NCI-H774 (cell line): ENCODE results near the gene NDUFA6.
A peak's percentile ranks its signal among the peaks of the same experiment; 100 is the strongest.
"Not testable (repeated sequence)": the region's sequence is repeated elsewhere in the genome, so short reads cannot be mapped to it uniquely, and the experiment has no call there.

Source experiments
- DNase-seq: peaks from one replicate; lab custom pipeline; 2025; lab: John Stamatoyannopoulos, UW

The NDUFA6 gene

DNA sequence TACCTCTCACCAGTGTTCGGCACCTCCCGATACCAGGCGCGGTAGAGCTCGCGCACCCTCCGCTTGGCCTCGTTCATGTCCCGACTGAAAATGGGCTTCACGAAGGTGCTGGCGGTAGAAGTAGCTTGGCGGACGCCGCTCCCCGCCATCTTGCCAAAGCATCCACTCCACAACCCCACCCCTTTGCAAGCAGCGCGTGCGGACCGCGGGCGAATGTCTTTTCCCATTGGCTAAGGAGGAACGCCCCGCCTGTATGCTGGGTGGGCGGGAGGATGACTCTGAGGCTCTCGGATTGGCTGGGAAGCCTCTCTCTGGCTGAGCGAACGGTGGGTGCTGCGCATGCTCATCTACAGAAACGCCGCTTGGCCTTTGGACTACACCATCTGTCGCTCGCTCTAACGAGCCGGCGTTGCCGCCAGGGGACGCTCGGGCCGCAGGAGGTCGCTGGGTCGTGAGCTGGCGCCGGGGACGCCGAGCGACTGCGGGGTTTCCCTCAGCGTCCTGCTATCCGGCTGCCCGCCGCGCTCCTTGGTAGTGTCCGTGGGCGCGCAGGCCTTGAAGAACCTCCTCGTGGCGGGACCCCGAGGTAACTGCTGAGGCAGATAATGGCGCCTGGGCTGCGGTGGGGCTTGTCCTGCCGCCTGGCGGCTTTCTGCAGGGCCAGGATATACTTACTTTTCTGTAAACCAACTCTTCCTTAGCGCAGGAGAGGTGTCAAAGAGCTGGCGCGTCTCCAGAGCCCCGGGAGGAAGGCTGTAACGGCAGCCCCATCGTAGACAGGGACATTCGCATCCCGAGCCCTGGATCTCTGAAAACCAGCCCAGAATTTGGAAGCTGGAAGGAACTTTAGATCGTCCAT is at the start of gene NDUFA6:
Gene NDUFA6, minus strand, starts transcription at position 177 of the 859 bp plus-strand sequence. Its CDS starts 28 bp downstream, at position 149.
- DNase-seq, result peak; percentile 94

DNA sequence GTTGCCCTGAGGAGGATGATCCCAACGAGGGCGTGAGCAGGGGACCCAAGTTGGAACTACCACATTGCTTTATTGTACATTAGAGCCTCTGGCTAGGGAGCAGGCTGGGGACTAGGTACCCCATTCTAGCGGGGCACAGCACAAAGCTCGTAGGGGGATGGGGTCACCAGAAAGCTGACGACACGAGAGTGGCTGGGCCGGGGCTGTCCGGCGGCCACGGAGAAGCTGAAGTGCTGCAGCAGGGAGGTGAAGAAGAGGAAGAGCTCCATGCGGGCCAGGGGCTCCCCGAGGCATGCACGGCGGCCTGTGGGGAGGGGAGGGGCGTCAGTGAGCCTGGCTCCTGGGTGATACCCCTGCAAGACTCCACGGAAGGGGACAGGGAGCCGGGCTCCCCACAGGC is 49.6 kb upstream of the NDUFA6 start:
- not testable (repeated sequence) for DNase-seq

DNA sequence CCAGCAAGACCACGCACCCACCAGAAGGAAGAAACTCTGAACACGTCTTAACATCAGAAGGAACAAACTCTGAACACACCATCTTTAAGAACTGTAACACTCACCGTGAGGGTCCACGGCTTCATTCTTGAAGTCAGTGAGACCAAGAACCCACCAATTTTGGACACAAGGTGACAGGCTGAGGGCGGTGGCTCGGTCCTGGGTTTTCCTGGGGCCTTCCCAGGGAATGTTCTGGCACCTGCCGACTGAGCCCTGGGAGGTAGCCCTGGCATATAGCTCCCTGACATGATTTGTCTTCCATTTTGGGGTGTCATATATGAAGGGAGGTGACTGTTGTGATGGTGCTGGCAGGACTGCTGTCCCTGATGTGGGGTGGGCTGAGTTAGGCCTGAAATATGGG is 48.9 kb upstream of the NDUFA6 start:
- not testable (repeated sequence) for DNase-seq

DNA sequence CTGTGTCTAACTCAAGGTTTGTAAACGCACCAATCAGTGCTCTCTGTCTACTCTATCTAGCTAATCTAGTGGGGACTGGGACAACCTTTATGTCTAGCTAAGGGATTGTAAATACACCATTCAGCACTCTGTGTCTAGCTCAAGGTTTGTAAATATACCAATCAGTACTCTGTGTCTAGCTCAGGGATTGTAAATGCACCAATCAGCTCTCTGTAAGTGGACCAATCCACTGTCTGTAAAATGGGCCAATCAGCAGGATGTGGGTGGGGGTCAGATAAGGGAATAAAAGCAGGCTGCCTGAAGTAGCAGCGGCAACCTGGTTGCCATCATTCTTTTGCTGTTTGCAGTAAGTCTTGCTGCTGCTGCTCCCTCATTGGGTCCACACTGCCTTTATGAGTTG is 48.4 kb upstream of the NDUFA6 start:
- no peak for DNase-seq

DNA sequence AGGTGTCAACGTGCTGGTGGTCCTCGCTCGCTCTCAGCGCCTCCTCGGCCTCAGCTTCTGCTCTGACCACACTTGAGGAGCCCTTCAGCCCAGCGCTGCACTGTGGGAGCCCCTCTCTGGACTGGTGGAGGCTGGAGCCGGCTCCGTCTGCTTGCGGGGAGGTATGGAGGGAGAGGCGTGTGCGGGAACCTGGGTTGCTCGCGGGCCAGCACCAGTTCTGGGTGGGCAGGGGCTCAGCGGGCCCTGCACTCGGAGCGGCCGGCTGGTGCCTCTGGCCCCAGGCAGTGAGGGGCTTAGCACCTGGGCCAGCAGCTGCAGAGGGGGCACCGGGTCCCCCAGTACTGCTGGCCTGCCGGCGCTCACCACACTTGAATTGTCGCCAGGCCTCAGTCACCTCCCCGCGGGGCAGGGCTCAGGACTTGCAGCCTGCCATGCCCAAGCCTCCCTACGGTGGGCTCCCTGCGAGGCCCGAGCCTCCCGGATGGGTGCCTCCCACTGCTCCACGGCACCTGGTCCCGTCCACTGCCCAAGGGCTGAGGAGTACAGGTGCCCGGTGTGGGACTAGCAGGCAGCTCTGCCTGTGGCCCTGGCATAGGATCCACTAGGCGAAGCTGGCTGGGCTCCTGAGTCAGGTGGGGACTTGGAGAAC is 47.7 kb upstream of the NDUFA6 start:
- no peak for DNase-seq

DNA sequence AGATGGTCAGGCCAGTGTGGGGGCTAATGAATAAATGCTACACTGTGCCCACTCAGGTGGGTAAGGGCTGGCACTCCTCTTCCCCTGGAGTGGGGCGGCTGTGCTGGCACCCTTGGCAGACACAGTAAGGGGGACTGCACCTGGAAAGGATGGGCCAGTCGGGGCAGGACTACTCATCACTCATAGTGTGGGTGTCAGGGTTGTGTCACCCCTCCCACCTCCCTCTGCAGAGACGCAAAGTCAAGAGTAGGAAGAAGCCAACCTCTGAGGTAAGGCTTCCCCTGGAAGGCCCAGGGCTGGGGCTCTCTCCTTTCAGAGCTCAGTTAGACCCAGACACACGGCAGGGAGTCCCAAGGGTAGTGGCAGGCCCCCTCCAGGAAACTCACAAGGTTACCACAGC is 45.1 kb upstream of the NDUFA6 start:
- DNase-seq, result not testable (repeated sequence)

DNA sequence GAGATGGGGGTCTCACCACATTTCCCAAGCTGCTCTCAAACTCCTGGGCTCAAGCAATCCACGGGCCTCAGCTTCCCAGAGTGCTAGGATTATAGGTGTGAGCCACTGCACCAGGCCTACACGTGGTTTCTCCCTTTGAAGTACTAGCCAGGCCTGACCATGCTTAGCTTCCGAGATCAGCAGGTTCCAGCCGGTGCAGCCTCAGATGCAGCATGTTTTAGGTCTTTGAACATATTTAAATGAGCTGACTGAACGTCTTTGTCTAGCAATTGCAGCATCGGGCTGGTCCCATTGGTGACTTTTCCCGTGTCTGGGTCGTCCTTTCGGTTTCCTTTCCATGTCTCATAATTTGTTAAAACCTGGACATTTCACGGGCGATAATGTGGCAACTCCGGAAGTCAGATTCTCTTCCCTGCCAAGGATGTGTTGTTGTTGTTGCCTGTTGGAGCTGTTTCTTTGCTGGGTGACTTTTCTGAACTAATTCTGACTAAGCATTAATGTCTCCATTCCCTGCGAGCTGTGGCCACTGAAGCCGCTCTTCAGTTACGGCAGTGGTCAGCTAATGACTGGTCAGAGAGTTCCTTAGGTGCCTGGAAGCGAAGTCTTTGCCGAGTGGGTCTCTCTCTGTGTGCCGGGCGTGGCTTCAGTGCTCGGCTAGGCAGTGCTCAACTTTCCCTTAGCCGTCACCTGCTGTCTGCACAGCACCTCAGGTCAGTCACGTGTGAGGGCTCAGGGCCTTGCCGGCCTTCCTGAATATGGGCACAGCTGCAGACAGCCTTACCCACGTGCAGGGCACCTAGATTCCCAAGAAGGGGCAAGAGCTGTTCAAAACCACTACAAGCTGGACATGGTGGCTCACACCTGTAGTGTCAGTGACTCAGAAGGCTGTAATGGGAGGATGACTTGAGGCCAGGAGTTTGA is 43.8 kb upstream of the NDUFA6 start:
- DNase-seq, result no peak

DNA sequence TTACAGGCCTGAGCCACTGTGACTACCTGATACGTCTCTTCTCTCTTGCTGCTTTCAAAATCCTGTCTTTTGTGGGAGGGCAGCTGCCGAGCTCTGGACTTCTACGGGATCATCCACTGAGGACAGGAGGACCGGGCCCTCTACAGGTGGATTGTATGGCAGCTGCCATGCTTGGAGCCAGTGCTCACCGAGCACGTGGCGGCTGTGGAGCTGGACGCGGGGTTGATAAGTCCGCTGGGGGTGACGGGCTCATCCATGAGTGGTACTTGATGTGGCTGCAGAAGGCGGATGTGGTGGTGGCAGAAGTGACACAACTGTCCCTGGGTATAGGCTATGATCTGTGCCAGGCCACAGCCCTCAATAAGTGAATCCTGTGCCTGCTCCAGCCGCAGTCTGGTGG is 41.9 kb upstream of the NDUFA6 start:
- DNase-seq, result no peak

DNA sequence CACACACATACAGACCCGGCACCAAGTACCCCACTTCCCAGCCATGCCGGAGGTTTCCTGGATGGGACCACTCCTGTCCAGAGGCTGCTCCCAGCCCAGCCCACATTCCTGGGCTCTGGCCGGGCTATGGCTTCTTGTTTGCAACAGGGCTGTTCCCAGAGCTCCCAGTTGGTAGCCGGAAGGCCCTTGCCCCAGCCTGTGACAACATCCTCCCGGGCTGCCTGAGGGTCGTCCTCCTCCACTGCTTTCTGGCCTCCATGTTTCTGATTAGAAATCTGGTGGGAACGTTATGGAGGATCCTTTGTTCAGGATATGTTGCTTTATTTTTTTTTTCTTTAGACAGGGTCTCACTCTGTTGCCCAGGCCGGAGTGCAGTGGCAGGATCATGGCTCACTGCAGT is 41.0 kb upstream of the NDUFA6 start:
- DNase-seq, result no peak

DNA sequence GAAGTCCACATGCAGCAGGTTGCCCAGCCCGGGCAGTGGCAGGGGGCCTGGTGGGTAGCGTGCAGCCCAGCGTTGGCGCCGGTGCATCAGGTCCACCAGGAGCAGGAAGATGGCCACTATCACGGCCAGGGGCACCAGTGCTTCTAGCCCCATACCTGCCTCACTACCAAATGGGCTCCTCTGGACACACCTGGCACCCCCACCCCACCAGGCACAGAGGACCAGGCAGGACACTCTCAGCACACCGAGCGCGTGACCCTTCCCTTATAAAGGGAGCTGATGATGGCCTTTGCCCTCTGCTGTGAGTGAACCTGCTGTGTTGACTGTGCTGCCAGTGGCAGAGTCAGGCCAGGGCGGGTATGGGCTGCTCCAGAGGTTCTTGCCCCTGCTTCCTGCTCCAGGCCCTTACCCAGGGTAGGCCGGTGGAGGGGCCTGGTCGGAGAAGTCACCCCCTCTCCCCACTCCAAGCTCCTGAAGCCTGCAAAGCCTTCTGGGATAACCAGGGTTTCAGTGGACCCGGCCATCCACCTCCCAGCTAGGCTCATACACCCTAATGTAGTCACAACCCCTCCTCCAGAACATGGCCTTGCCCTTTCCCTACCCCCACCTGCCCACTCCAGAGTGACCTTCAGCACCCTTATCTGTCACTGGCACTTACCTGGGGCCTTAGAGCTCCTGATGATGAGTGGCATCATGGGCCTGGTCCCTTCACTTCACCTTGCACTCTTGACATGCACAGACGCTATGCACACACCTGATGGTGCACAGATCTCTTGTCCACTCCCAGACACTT is 40.3 kb upstream of the NDUFA6 start, which contains the start of gene CYP2D6:
Gene CYP2D6, minus strand, starts transcription at position 172 of the 793 bp plus-strand sequence. Its CDS starts 19 bp downstream, at position 153.
- DNase-seq, result not testable (repeated sequence)

DNA sequence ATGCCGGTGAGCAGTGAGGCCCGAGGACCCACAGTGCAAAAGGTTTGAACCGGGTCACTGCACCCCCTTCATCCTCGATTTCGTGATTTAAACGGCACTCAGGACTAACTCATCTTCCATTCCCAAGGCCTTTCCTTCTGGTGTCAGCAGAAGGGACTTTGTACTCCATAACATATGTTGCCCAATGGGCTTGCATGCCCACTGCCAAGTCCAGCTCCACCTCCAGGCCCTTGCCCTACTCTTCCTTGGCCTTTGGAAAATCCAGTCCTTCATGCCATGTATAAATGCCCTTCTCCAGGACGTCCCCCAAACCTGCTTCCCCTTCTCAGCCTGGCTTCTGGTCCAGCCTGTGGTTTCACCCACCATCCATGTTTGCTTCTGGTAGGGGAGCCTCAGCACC is 39.6 kb upstream of the NDUFA6 start:
- not testable (repeated sequence) for DNase-seq

DNA sequence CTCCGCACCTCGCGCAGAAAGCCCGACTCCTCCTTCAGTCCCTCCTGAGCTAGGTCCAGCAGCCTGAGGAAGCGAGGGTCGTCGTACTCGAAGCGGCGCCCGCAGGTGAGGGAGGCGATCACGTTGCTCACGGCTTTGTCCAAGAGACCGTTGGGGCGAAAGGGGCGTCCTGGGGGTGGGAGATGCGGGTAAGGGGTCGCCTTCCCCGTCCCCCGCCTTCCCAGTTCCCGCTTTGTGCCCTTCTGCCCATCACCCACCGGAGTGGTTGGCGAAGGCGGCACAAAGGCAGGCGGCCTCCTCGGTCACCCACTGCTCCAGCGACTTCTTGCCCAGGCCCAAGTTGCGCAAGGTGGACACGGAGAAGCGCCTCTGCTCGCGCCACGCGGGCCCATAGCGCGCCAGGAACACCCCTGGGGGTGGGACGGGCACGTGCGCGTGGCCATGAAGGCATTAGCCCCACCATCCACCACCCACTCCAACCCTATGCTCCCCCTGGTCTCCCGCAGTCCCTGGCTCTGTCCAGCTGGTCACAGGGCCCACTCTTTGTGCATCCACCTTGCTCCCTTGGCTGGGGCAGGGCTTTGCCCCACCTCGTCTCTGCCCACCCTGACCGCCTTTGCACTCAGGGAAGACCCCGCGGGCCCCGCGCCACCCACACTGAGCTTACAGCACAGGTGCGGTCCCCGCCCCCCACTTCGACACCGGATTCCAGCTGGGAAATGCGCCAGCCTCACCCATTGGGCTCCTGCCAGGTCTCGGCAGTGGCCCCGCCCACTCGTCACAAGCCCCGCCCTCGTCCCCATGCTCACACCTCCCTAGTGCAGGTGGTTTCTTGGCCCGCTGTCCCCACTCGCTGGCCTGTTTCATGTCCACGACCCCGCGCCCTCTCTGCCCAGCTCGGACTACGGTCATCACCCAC is 38.5 kb upstream of the NDUFA6 start:
- not testable (repeated sequence) for DNase-seq

DNA sequence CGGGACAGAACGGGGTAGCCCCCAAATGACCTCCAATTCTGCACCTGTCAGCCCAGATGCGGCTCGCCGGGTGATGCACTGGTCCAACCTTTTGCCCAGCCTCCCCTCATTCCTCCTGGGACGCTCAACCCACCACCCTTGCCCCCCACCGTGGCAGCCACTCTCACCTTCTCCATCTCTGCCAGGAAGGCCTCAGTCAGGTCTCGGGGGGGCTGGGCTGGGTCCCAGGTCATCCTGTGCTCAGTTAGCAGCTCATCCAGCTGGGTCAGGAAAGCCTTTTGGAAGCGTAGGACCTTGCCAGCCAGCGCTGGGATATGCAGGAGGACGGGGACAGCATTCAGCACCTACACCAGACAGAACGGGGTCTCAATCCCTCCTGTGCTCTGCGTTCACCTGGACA is 37.4 kb upstream of the NDUFA6 start:
- DNase-seq, result not testable (repeated sequence)

DNA sequence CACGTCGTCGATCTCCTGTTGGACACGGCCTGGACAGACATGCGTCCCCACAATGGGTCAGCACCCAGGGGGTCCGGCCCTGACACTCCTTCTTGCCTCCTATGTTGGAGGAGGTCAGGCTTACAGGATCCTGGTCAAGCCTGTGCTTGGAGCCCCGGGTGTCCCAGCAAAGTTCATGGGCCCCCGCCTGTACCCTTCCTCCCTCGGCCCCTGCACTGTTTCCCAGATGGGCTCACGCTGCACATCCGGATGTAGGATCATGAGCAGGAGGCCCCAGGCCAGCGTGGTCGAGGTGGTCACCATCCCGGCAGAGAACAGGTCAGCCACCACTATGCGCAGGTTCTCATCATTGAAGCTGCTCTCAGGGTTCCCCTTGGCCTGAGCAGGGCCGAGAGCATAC is 37.0 kb upstream of the NDUFA6 start:
- DNase-seq, result no peak

DNA sequence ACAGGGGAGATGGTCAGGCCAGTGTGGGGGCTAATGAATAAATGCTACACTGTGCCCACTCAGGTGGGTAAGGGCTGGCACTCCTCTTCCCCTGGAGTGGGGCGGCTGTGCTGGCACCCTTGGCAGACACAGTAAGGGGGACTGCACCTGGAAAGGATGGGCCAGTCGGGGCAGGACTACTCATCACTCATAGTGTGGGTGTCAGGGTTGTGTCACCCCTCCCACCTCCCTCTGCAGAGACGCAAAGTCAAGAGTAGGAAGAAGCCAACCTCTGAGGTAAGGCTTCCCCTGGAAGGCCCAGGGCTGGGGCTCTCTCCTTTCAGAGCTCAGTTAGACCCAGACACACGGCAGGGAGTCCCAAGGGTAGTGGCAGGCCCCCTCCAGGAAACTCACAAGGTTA is 33.0 kb upstream of the NDUFA6 start:
- not testable (repeated sequence) for DNase-seq

DNA sequence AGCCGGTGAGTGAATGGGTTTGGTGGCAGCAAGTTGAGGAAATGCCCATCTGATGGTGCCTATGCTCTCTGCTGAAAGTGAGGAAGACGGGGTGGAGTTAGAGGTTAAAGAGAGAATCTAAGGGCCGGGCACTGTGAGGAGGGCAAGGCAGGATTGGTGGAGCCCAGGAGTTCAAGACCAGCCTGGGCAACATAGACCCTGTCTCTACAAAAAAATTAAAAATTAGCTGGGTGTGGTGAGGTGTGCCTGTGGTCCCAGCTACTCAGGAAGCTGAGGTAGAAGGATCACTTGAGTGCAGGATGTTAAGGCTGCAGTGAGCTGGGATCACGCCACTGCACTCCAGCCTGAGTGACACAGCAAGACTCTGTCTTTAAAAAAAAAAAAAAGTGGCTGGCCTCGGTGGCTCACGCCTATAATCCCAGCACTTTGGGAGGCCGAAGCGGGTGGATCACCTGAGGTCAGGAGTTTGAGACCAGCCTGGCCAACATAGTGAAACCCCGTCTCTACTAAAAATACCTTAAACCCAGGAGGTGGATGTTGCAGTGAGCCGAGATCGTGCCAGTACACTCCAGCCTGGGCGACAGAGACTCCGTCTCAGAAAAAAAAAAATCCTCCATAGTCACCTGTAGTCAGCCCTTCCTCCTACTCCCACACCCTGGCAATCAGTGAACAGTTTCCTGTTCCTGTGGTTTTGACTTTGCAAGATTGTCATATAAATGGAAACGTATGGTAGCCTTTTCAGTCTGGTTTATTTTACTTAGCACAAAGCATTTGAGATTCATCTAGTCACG is 29.9 kb upstream of the NDUFA6 start:
- not testable (repeated sequence) for DNase-seq

DNA sequence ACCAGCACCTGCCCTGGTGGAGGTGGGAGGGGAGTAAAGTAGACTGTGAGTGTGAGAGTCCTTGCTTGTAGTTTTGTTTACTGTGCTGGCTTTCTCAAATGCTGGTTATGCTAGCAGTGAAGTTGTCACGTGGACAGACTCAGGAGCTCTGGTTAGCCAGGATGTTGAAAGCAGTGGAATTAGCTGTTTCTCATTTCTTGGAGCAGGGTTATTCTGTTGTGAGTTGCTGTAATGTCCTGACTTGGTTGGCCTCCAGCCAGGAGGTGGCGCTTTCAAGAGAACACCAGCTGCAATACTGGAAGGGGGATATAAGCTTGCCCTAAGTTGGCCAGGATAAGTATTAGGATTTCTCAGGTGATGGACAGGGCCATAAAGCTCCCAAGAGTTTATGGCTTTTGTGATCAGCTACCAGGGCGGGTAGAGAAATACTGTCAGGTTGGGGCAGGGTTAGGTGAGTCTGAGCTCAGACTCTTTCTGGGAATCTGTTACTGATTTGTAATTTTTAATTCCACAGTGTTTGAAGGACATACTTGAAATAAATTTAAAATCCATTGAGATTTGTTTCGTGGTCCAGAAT is 26.4 kb upstream of the NDUFA6 start:
- no peak for DNase-seq

DNA sequence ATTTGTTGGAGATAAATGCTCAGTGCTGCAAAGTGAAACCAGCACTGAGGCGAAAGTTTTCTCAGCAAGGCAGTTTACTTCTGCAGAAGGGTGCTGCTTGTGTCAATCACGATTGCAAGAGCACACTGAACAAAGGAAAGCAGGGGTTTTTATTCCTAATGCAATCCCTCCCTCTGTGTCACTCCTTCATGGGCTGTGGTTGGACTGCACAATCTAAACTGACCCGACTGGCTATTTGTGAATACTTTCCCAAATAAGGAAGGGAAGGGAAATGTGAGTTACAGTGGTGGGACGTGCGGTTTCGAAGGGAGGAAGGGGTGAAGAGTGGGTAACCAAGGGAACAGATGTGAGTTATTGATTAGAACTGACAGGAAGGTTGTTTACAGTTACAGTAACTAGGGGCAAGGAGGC is 24.9 kb upstream of the NDUFA6 start:
- DNase-seq, result not testable (repeated sequence)

DNA sequence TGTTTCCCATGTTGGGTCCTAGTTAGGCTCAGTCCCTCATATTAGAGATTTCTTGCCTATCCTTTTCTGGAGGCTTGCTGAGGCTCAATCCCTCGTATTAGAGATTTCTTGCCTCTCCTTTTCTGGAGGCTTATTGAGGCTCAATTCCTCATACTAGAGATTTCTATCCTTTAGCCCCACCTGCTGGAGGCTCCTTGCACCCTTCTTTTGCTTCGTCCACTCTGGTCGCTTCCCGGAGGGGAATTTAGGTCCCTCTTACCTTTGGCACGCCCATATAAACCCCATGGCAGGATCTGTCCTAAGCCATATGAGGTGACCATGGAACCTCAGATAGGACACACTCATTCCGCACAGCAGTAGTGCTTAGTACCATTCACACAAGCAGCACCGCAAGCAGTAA is 24.1 kb upstream of the NDUFA6 start:
- no peak for DNase-seq
